ENCODE data around the gene YIPF3.
"Not testable (repeated sequence)": the region's sequence is repeated elsewhere in the genome, so short reads cannot be mapped to it uniquely, and the experiment has no call there.

The YIPF3 gene

DNA sequence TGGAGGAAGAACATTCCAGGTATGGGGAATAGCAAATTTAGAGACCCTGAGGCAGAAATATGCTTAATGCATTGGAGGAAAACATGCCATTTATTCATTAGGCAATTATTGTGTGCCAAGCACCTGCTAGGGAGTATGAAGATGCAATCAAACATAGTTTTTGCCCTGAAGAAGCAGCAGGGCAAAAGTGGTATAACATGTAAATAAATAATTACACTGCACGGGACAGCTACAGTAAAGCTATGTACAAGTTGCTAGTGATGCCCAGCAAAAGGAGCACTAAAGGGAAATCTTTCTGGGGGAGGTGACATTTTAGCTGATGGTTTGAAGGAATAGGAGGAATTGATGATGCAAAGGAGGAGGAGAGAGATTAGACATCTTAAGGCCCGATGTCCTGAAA, 40.0 kb downstream of the YIPF3 start:
- H3K27ac ChIP-seq (ENCODE audit: low read length), result peak overlapping the region; percentile 58
- H3K4me1 ChIP-seq (ENCODE audit: control insufficient read depth, insufficient read depth, low read length), result peaks cover 15% of the 10 kb centered on the region
- peak overlapping the region; percentile 71 to 86 for H3K4me3 ChIP-seq (ENCODE audit: low read length in 2 of 2)
- no peaks in the 10 kb centered on the region for H3K27me3 ChIP-seq (ENCODE audit: control insufficient read depth in 1 of 2, insufficient read depth in 2 of 2, low read length in 2 of 2)
- H3K36me3 ChIP-seq (ENCODE audit: control insufficient read depth in 2 of 2, insufficient read depth in 2 of 2, low read length in 2 of 2), result no peaks in the 10 kb centered on the region
- H3K9me3 ChIP-seq (ENCODE audit: control insufficient read depth in 2 of 2, low read length in 2 of 2), result no peaks in the 10 kb centered on the region
- H3K9ac ChIP-seq (ENCODE audit: low read length in 2 of 2), result peak overlapping the region; percentile 75 to 76

- Histone ChIP-seq H3K9ac (ENCODE audit: low read length in 2 of 2) (no peak overlapping the region), H3K27ac (ENCODE audit: low read length) (no peak overlapping the region), H3K9me3 (ENCODE audit: control insufficient read depth in 2 of 2, low read length in 2 of 2) (no peaks in the 10 kb centered on the region), H3K27me3 (ENCODE audit: control insufficient read depth in 1 of 2, insufficient read depth in 2 of 2, low read length in 2 of 2) (no peaks in the 10 kb centered on the region), H3K36me3 (ENCODE audit: control insufficient read depth in 2 of 2, insufficient read depth in 2 of 2, low read length in 2 of 2) (no peaks in the 10 kb centered on the region), H3K4me3 (ENCODE audit: low read length in 2 of 2) (no peak overlapping the region), H3K4me1 (ENCODE audit: control insufficient read depth, insufficient read depth, low read length) (peaks cover 15% of the 10 kb centered on the region)
Measured at GRCh38 chr6:43475516-43475915, 41.2 kb downstream of the YIPF3 start.

GRCh38 chr6:43472515-43472914, 44.2 kb downstream of the YIPF3 start:
- Histone ChIP-seq H3K4me3 (ENCODE audit: low read length in 2 of 2) (no peak overlapping the region), H3K4me1 (ENCODE audit: control insufficient read depth, insufficient read depth, low read length) (peaks cover 2% of the 10 kb centered on the region), H3K9me3 (ENCODE audit: control insufficient read depth in 2 of 2, low read length in 2 of 2) (no peaks in the 10 kb centered on the region), H3K9ac (ENCODE audit: low read length in 2 of 2) (no peak overlapping the region), H3K27ac (ENCODE audit: low read length) (no peak overlapping the region), H3K36me3 (ENCODE audit: control insufficient read depth in 2 of 2, insufficient read depth in 2 of 2, low read length in 2 of 2) (no peaks in the 10 kb centered on the region), H3K27me3 (ENCODE audit: control insufficient read depth in 1 of 2, insufficient read depth in 2 of 2, low read length in 2 of 2) (peaks cover 0 to 4% of the 10 kb centered on the region in 2 donors)

DNA sequence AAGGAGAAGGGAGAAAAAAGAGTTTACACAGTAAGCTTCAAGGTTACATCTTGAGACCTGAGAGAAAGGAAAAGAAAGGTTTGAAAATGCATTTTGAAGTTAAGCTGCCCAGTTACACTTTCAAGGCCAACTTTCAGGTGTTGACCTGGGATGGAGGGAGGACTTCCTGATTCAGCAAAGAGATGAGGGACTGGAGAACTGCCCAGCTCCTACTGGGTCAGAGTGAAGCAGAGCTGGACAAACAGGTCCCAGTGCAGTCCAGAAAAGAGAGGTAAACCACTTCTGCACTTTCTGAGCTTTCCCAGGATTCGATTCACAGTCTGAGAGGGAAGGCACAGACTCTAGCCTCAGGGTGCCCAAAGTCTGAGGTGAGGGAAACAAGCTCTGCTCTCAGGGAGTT, 45.3 kb downstream of the YIPF3 start:
- Histone ChIP-seq H3K4me1 (ENCODE audit: control insufficient read depth, insufficient read depth, low read length) (no peaks in the 10 kb centered on the region), H3K4me3 (ENCODE audit: low read length in 2 of 2) (no peak overlapping the region), H3K9ac (ENCODE audit: low read length in 2 of 2) (no peak overlapping the region), H3K9me3 (ENCODE audit: control insufficient read depth in 2 of 2, low read length in 2 of 2) (no peaks in the 10 kb centered on the region), H3K27me3 (ENCODE audit: control insufficient read depth in 1 of 2, insufficient read depth in 2 of 2, low read length in 2 of 2) (peaks cover 0 to 4% of the 10 kb centered on the region in 2 donors), H3K27ac (ENCODE audit: low read length) (no peak overlapping the region), H3K36me3 (ENCODE audit: control insufficient read depth in 2 of 2, insufficient read depth in 2 of 2, low read length in 2 of 2) (no peaks in the 10 kb centered on the region)

DNA sequence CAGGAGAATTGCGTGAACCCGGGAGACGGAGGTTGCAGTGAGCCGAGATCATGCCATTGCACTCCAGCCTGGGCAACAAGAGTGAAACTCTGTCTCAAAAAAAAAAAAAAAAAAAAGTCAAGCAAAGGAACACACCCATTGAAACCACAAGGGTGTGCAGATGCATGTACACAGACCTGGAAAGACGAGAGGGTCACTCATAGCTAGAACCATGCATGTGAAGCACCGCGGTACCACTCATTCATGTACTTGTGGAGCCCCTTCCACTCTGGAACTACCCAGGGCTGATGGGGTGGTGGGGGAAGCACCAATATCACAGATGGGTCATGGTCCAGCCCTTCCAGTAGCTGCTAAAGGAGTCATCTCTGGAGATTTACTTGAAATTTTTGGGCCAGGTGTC, 46.8 kb downstream of the YIPF3 start:
- Histone ChIP-seq H3K9ac (ENCODE audit: low read length in 2 of 2) (no peak overlapping the region), H3K4me3 (ENCODE audit: low read length in 2 of 2) (no peak overlapping the region), H3K4me1 (ENCODE audit: control insufficient read depth, insufficient read depth, low read length) (no peaks in the 10 kb centered on the region), H3K27ac (ENCODE audit: low read length) (no peak overlapping the region), H3K27me3 (ENCODE audit: control insufficient read depth in 1 of 2, insufficient read depth in 2 of 2, low read length in 2 of 2) (peaks cover 0 to 5% of the 10 kb centered on the region in 2 donors), H3K36me3 (ENCODE audit: control insufficient read depth in 2 of 2, insufficient read depth in 2 of 2, low read length in 2 of 2) (no peaks in the 10 kb centered on the region), H3K9me3 (ENCODE audit: control insufficient read depth in 2 of 2, low read length in 2 of 2) (no peaks in the 10 kb centered on the region)

GRCh38 chr6:43468748-43469681, 47.7 kb downstream of the YIPF3 start:
- Histone ChIP-seq H3K27ac (ENCODE audit: low read length) (no peak overlapping the region), H3K4me3 (ENCODE audit: low read length in 2 of 2) (no peak overlapping the region)

DNA sequence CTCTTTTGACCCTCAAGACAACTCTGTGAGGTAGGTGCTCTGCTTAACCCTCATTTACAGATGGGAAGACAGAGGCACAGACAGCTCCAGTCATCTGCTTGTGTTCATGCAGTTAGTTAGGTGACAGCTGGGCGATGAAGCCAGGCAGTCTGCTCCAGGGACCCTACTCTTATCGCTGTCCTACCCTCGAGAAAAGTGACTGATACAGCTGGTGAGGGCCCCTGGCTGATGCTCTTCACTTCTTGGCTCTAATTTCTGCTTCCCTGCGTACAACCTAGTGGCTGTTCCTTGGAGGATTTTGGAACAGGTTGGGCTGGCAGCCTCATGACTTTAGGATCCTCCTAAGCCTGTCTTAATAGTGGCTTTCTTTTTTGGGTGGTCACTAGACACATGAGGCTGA, 48.5 kb downstream of the YIPF3 start:
- Histone ChIP-seq H3K4me1 (ENCODE audit: control insufficient read depth, insufficient read depth, low read length) (no peaks in the 10 kb centered on the region), H3K9me3 (ENCODE audit: control insufficient read depth in 2 of 2, low read length in 2 of 2) (no peaks in the 10 kb centered on the region), H3K4me3 (ENCODE audit: low read length in 2 of 2) (no peak overlapping the region), H3K27ac (ENCODE audit: low read length) (no peak overlapping the region), H3K9ac (ENCODE audit: low read length in 2 of 2) (no peak overlapping the region), H3K36me3 (ENCODE audit: control insufficient read depth in 2 of 2, insufficient read depth in 2 of 2, low read length in 2 of 2) (no peaks in the 10 kb centered on the region), H3K27me3 (ENCODE audit: control insufficient read depth in 1 of 2, insufficient read depth in 2 of 2, low read length in 2 of 2) (peaks cover 3 to 7% of the 10 kb centered on the region in 2 donors)

More at GRCh38 chr6:43468748-43469681, 47.7 kb downstream of the YIPF3 start:
- no peaks in the 10 kb centered on the region for H3K4me1 ChIP-seq (ENCODE audit: control insufficient read depth, insufficient read depth, low read length)
- H3K27me3 ChIP-seq (ENCODE audit: control insufficient read depth in 1 of 2, insufficient read depth in 2 of 2, low read length in 2 of 2), result peaks cover 0 to 5% of the 10 kb centered on the region in 2 donors
- no peaks in the 10 kb centered on the region for H3K36me3 ChIP-seq (ENCODE audit: control insufficient read depth in 2 of 2, insufficient read depth in 2 of 2, low read length in 2 of 2)
- no peaks in the 10 kb centered on the region for H3K9me3 ChIP-seq (ENCODE audit: control insufficient read depth in 2 of 2, low read length in 2 of 2)
- no peak overlapping the region for H3K9ac ChIP-seq (ENCODE audit: low read length in 2 of 2)

- Histone ChIP-seq H3K4me3 (ENCODE audit: low read length in 2 of 2) (no peak overlapping the region), H3K4me1 (ENCODE audit: control insufficient read depth, insufficient read depth, low read length) (no peaks in the 10 kb centered on the region), H3K36me3 (ENCODE audit: control insufficient read depth in 2 of 2, insufficient read depth in 2 of 2, low read length in 2 of 2) (no peaks in the 10 kb centered on the region), H3K9ac (ENCODE audit: low read length in 2 of 2) (no peak overlapping the region), H3K27ac (ENCODE audit: low read length) (no peak overlapping the region), H3K27me3 (ENCODE audit: control insufficient read depth in 1 of 2, insufficient read depth in 2 of 2, low read length in 2 of 2) (peaks cover 3 to 9% of the 10 kb centered on the region in 2 donors), H3K9me3 (ENCODE audit: control insufficient read depth in 2 of 2, low read length in 2 of 2) (no peaks in the 10 kb centered on the region)
Measured at GRCh38 chr6:43467752-43468151, 49.0 kb downstream of the YIPF3 start.

DNA sequence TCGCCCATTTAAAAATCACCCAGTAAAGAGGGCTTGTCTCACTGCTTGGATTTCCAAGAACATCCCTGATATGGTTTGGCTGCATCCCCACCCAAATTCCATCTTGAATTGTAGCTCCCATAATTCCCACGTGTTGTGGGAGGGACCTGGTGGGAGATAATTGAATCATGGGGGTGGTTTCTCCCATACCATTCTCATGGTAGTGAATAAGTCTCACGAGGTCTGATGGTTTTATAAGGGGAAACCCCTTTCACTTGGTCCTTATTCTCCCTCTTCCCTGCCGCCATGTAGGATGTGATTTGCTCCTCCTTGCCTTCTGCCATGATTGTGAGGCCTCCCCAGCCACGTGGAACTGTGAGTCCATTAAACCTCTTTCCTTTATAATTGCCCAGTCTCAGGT, 49.5 kb downstream of the YIPF3 start:
- not testable (repeated sequence) for H3K9me3 ChIP-seq (ENCODE audit: control insufficient read depth in 2 of 2, low read length in 2 of 2); H3K9ac ChIP-seq (ENCODE audit: low read length in 2 of 2); H3K4me3 ChIP-seq (ENCODE audit: low read length in 2 of 2); H3K27ac ChIP-seq (ENCODE audit: low read length); H3K36me3 ChIP-seq (ENCODE audit: control insufficient read depth in 2 of 2, insufficient read depth in 2 of 2, low read length in 2 of 2); H3K4me1 ChIP-seq (ENCODE audit: control insufficient read depth, insufficient read depth, low read length)
- peaks cover 4 to 12% of the 10 kb centered on the region in 2 donors for H3K27me3 ChIP-seq (ENCODE audit: control insufficient read depth in 1 of 2, insufficient read depth in 2 of 2, low read length in 2 of 2)

DNA sequence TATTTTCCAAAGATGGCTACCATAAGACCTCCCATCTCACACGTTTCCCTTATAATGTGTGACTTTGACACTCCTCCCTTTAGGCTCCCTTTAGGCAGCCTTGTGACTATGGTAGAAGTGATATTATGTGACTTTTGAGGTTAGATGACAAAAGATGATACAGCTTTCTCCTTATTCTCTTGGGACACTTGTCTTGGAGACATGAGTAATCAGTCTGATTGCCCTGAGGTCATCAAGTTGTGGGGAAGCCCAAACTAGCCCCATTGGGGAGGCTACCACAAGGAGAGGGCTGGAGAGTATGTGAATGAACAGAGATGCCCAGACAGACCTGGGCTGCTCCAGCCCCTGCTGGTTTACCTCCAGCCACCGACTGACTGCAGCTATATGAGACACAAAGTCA, 50.8 kb downstream of the YIPF3 start:
- Histone ChIP-seq H3K4me1 (ENCODE audit: control insufficient read depth, insufficient read depth, low read length) (no peaks in the 10 kb centered on the region), H3K36me3 (ENCODE audit: control insufficient read depth in 2 of 2, insufficient read depth in 2 of 2, low read length in 2 of 2) (no peaks in the 10 kb centered on the region), H3K9ac (ENCODE audit: low read length in 2 of 2) (no peak overlapping the region), H3K9me3 (ENCODE audit: control insufficient read depth in 2 of 2, low read length in 2 of 2) (no peaks in the 10 kb centered on the region), H3K27me3 (ENCODE audit: control insufficient read depth in 1 of 2, insufficient read depth in 2 of 2, low read length in 2 of 2) (peaks cover 9 to 12% of the 10 kb centered on the region in 2 donors), H3K27ac (ENCODE audit: low read length) (no peak overlapping the region), H3K4me3 (ENCODE audit: low read length in 2 of 2) (no peak overlapping the region)

GRCh38 chr6:43464337-43464736, 52.4 kb downstream of the YIPF3 start:
- peaks cover 0 to 3% of the 10 kb centered on the region in 2 donors for H3K9me3 ChIP-seq (ENCODE audit: control insufficient read depth in 2 of 2, low read length in 2 of 2)
- no peaks in the 10 kb centered on the region for H3K4me1 ChIP-seq (ENCODE audit: control insufficient read depth, insufficient read depth, low read length)
- no peaks in the 10 kb centered on the region for H3K36me3 ChIP-seq (ENCODE audit: control insufficient read depth in 2 of 2, insufficient read depth in 2 of 2, low read length in 2 of 2)
- no peak overlapping the region for H3K27ac ChIP-seq (ENCODE audit: low read length)
- peaks cover 9 to 13% of the 10 kb centered on the region in 2 donors for H3K27me3 ChIP-seq (ENCODE audit: control insufficient read depth in 1 of 2, insufficient read depth in 2 of 2, low read length in 2 of 2)
- no peak overlapping the region for H3K4me3 ChIP-seq (ENCODE audit: low read length in 2 of 2)
- no peak overlapping the region for H3K9ac ChIP-seq (ENCODE audit: low read length in 2 of 2)
